ENCODE data around the gene MN1.

MN1 gene

DNA sequence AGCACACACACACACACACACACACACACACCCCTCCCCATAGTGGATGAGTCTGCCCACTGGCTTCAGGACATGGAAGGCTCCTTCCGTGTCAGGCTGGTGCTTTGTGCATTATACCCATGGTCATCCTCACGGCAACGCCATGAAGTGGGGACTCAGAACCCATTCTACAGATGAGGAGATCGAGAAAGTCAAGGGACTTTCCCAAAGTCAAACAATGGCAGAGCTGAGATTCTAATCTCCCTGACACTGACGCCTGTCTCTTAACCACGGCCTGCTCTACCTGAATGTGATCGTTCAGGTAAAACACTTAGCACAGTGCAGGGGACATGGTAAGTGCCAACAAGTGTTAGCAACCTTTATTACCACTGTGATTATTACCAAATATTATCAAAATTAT lies 4.3 kb upstream of the MN1 start:
- TF ChIP-seq, protein P1, sequence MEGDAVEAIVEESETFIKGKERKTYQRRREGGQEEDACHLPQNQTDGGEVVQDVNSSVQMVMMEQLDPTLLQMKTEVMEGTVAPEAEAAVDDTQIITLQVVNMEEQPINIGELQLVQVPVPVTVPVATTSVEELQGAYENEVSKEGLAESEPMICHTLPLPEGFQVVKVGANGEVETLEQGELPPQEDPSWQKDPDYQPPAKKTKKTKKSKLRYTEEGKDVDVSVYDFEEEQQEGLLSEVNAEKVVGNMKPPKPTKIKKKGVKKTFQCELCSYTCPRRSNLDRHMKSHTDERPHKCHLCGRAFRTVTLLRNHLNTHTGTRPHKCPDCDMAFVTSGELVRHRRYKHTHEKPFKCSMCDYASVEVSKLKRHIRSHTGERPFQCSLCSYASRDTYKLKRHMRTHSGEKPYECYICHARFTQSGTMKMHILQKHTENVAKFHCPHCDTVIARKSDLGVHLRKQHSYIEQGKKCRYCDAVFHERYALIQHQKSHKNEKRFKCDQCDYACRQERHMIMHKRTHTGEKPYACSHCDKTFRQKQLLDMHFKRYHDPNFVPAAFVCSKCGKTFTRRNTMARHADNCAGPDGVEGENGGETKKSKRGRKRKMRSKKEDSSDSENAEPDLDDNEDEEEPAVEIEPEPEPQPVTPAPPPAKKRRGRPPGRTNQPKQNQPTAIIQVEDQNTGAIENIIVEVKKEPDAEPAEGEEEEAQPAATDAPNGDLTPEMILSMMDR (IDR thresholded peaks at IDR 0.05; ENCODE audit: insufficient read depth, missing control alignments), result no peak
- DNase-seq (ENCODE audit: insufficient read length, low spot score) (no peak), FAIRE-seq (no peak)

DNA sequence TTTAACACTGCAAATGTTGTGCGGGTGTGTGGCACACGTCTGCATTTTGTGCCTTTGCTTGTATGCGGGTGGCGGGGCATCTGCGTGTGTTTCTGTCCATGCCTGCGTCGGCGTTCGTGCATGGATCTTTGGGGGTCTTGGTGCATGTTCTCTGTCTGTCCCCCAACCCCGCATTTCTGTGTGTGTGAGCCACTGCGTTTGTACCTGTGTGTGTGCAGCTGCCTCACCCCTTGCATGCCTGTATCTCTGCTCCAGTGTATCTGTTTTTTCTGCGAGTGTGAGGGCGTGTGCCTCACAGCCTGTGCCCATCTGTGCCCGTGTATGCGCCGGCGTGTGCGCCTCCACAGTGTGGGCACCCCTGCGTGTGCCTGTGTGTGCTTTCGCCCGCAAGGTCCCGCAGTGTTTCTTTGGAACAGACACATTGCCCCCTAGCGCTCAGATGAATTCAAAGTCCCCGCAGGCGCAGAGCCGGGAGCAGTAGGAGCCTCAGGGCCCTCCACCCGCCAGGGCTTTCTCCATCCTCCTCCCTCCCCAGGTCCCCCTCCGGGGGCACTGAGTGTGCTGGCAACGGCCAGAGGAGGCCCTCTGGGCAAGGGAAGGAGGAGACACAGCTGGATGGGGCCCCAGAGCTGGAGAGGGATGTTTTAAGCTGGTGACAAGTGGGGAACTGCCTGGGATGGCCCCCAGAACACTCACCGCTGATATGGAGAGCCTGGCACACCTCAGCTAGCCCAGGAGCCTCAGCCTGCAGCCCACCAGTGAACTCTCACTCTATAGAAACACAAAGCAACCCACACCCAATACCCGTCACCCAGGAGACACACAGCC lies 3.1 kb upstream of the MN1 start:
- FAIRE-seq (no peak), DNase-seq (ENCODE audit: insufficient read length, low spot score) (no peak)
- TF ChIP-seq, protein P1 (IDR thresholded peaks at IDR 0.05; ENCODE audit: insufficient read depth, missing control alignments), result peak; percentile 74

DNA sequence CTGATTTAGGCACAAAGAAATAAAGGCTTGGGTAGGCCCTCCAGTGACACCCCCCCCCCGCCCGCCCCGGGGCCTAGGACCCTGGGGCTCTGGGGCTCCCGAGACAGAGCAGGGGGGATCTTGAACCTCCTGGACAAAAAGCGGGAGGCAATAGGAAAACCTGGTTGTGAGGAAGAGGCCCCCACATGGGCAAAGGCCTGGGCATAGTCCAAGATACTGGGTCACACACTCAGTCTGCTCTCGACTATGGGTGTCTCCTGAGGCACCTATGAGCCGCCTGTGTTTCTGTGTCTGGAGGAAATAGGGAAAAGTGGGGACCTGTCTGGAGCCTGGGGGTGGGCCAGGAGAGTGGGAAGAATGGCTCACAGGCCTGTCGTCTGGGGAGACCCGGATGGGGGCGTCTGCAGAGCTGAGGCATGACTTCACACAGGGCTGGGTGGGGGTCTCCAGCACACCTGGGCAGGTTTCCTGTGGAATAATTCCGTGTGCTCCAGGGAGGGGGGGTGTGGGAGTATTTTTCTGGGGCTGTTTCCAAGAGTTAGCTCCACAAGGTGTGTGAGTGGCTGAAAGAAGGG lies 2.4 kb upstream of the MN1 start:
- DNase-seq (ENCODE audit: insufficient read length, low spot score), result no peak
- TF ChIP-seq, protein P1 (IDR thresholded peaks at IDR 0.05; ENCODE audit: insufficient read depth, missing control alignments), result no peak
- no peak for FAIRE-seq

DNA sequence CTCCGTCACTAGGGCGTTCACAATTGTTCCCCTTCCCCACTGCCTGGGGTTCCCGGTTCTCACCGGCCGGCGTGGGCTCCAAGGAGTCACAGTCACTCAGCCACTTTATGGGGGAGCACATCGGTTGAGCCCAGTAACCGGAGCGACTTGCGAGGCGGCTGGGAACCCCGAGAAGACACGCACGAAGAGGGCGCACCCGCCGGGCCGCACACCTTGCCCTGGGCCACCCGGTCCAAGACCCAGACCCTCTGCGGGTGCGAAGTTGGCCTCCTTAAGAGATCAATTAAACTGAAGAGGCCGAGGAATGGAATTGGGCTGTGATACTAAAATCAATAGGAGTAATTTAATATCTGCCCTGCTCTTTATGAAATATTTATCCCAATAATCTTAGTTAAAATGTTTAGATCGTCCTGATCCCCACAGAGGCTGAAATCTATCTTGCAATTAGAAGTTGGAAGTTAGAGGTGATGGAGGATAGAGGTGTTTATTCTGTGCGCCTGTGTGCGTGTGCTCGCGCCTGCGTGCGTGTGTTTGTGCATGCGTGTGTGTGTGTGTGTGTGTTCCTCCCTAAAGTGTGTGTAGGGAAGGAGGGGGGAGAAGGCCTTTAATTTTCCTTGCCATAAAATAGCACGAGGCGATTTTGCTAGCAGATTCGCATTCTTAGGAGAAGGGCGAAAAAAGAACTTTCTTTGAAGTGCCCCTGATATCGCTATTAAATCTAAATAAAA lies 954 bp upstream of the MN1 start:
- no peak for DNase-seq (ENCODE audit: insufficient read length, low spot score)
- TF ChIP-seq, protein P1 (IDR thresholded peaks at IDR 0.05; ENCODE audit: insufficient read depth, missing control alignments), result no peak
- no peak for FAIRE-seq

DNA sequence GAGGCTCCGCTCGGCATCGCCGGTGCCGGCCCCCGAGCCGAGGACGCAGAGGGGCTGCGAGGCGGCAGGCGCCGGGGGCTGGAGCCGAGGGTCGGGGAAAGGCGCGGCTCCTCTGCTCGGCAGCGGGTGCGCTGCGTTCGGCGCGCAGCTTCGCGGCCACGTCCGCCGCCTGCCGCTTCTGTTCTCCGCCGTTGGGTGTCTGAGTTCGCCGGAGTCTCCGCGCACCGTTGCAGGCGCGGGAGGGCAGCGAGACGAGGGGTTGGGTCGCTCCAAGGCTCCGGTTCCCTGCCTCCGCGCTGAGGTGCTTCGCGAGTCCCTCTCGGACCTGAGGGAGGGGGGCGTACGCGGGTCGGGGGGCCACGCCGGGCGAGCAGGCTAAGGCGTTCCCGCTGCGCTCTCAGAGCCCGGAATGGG lies 347 bp downstream of the MN1 start:
- TF ChIP-seq, protein P1 (IDR thresholded peaks at IDR 0.05; ENCODE audit: insufficient read depth, missing control alignments), result no peak
- FAIRE-seq (no peak), DNase-seq (ENCODE audit: insufficient read length, low spot score) (no peak)

DNA sequence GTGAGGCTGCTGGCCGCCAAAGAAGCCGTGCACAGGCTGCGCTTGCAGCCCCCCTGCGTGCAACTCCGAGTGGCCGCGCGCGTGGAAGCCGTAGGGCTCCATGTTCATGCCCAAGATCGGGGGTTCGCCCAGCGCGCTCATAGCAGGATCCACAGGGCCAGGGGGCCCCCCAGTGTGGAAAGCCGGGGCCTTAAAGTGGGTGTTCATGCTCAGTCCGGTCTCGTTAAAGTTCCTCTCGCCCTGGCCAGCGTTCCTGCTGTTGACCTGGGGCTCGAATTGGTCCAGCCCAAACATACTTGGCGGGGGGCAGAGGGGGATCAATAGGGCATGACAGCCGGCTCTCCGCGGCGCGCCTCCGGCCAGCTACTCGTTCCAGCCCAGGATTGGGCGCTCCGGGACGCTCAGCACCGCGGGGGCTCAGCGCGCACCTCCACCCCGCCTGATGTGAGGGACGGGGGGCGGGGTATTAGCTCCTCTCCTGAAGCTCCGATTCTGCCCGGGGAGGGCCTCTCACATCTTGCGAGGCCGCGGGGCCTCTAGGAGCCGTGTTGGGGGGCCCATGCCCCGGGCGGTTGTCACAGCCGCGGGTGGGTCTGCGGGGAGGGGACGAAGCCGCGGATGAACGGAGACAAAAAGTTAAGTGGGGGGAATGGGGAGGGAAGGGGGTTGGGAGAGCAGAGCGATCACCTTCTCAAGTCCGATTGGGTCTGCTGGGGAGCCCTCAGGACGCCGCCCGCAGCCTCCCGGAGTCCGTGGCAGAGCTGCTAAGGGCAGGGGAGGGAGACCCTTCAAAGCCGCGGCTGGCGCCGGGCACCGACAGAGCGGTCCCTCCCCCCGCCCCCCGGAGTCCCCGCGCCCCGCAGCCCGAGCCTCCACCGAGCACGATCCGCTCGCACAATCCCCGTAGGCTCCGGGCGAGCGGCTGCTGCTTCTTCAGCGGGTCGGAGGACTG lies 1.0 kb downstream of the MN1 start:
- DNase-seq (ENCODE audit: insufficient read length, low spot score) (no peak), FAIRE-seq (no peak)
- TF ChIP-seq, protein P1 (IDR thresholded peaks at IDR 0.05; ENCODE audit: insufficient read depth, missing control alignments), result no peak

All from D721Med (cell line).